ENCODE results near the gene PNPLA7.

DNA sequence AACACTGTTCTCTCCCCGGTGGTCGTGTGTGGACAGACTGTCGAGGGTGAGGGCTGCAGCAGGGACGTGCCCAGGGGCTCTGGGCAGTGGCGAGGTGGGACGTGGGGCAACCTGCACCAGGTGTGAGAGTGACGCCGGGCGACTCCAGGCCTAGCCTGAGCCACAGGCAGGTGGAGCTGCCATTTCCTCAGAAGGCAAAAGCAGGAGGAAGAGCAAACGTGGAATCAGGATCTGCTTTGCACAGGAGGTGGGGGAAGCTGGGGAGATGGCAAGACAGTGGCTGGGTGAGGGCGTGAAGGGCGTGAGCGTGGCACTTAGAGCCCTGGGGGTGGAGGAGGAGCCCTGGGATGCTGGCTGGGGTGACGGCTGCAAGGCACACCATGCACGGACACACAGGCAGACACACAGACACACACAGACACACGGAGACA is 51.5 kb downstream of the PNPLA7 start:
- no peak for TF ChIP-seq EZH2 (IDR thresholded peaks at IDR 0.05)
- no peak for TF ChIP-seq POLR2AphosphoS5 (IDR thresholded peaks at IDR 0.05; ENCODE audit: borderline replicate concordance, low read depth, low read length)
- no peak for TF ChIP-seq FOXP2 (optimal IDR thresholded peaks at IDR 0.05; ENCODE audit: control extremely low read depth, extremely low read length, insufficient read depth)

Data from SK-N-MC (cell line).